ENCODE results near the gene RSL1D1. TPM values are rescaled to one million over a fixed set of nuclear protein-coding genes. Genes with fewer than 3 reads are reported as not detected.

Gene RSL1D1
- polyA plus RNA-seq, 1 of the 3 experiments (the other 2 are of a cell fraction): 38.0 TPM

GRCh38 chr16:11835309-11835708 lies 16.0 kb downstream of the RSL1D1 start (continued):
- TF ChIP-seq USF2 (IDR thresholded peaks at IDR 0.05; ENCODE audit: borderline replicate concordance, low read depth, low read length) (no peak), TEAD4 (IDR thresholded peaks at IDR 0.05; ENCODE audit: borderline replicate concordance, insufficient read depth) (no peak)

- Histone ChIP-seq H3K9me2 (no peaks in the 10 kb centered on the region), H3K79me2 (ENCODE audit: insufficient read depth) (no peaks in the 10 kb centered on the region), H3K9me3 (no peaks in the 10 kb centered on the region), H3K4me2 (no peak overlapping the region), H3K4me1 (ENCODE audit: control insufficient read depth in 1 of 2, insufficient read depth in 2 of 2, low read depth in 1 of 2, low read length in 1 of 2) (peaks cover 2 to 5% of the 10 kb centered on the region in 2 experiments; a peak in 3 of 4 replicates), H3K9ac (no peak overlapping the region), H3K4me3 (ENCODE audit: low read depth in 2 of 2, low read length in 1 of 2) (no peak overlapping the region), H2AFZ (ENCODE audit: low read depth) (no peak overlapping the region), H3K27ac (ENCODE audit: low read depth in 2 of 2, low read length in 1 of 2) (peak overlapping the region in 1 of 2 experiments; percentile 16; a peak in 2 of 4 replicates), H4K20me1 (ENCODE audit: insufficient read depth) (peaks cover 9% of the 10 kb centered on the region; the same call in 1 of the 2 replicates), H3K36me3 (replicated peaks in 1 of 2; ENCODE audit: control insufficient read depth in 1 of 2, insufficient read depth in 2 of 2, low read length in 1 of 2) (peaks cover 6 to 22% of the 10 kb centered on the region in 2 experiments), H3K27me3 (ENCODE audit: insufficient read depth) (no peaks in the 10 kb centered on the region), H3F3A (replicated peaks; ENCODE audit: insufficient read depth) (peaks cover 31% of the 10 kb centered on the region)
- TF ChIP-seq MEF2A (IDR thresholded peaks at IDR 0.05; ENCODE audit: borderline replicate concordance, low read depth): peak; percentile 41; the same call in 1 of the 2 replicates
- TF ChIP-seq MAX (IDR thresholded peaks at IDR 0.05; ENCODE audit: low read depth): no peak
- TF ChIP-seq FOXJ3 (CRISPR knock-in tag; IDR thresholded peaks at IDR 0.05): no peak
- no peak for TF ChIP-seq ZBTB33 (IDR thresholded peaks at IDR 0.05; ENCODE audit: borderline replicate concordance, low read depth)
- TF ChIP-seq USF2 (IDR thresholded peaks at IDR 0.05; ENCODE audit: borderline replicate concordance, low read depth, low read length): no peak
- TF ChIP-seq REST (IDR thresholded peaks at IDR 0.05; ENCODE audit: low read depth, low read length): no peak
- TF ChIP-seq NFIC (IDR thresholded peaks at IDR 0.05; ENCODE audit: borderline replicate concordance): no peak
- TF ChIP-seq GATA2 (CRISPR knock-in tag; IDR thresholded peaks at IDR 0.05): no peak
- DNase-seq: no peak
- CTCF ChIA-PET: interaction anchor here (1.3 kb wide), 2 partner anchors 37 to 234 kb away, joined by 4 to 5 read pairs; partner anchors contain the start of gene ZC3H7A
- WGBS (ENCODE audit: low lambda C conversion rate): 63% methylated on average over 6 of the region's 6 CpGs
- POLR2A ChIA-PET: no interaction called here
Measured at GRCh38 chr16:11833951-11834695, 17.2 kb downstream of the RSL1D1 start.
